ENCODE results near the gene CD247. TPM values are rescaled to one million over a fixed set of nuclear protein-coding genes. Genes with fewer than 3 reads are reported as not detected.

Gene CD247
- total and polyA plus RNA-seq, 2 of the 13 experiments (the other 11 are each of a cell fraction or from before 2014, with no cell fraction given) = 0.20 TPM; not detected in 1

DNA sequence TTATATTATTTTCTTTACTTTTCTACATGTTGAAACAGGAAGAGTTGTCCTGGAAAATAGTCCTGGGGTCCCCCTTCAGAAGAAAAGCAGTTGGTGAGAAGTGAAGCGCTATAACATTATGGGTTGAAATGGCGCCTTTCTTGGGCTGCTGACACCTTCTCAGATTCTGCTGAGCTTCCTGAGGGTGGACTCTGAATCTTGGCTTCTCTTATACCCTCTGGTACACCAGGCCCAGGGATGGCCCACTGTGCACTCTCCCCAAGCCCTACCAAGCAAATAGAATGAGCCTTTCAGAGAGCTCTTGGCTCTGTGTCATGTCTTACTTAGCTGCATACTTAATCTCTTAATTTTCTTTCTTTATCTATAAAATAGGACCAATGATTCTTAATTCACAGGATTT is 42.3 kb downstream of the CD247 start:
- no peak overlapping the region for H2AFZ ChIP-seq (ENCODE audit: low read length)
- H3K36me3 ChIP-seq (replicated peaks in 1 of 2; ENCODE audit: control insufficient read depth in 1 of 2, insufficient read depth in 2 of 2, low read length in 2 of 2) = no peaks in the 10 kb centered on the region
- no peak for FAIRE-seq
- no peak for ATAC-seq
- in situ Hi-C loops (cut with HindIII; ENCODE audit: extremely low pct_ligation_motif_present, low pct_unique_long_range_greater_than_20kb) = no loop called here
- WGBS (ENCODE audit: low lambda C conversion rate) = 63% methylated on average over 2 of the region's 2 CpGs
- H3K9me3 ChIP-seq (ENCODE audit: low read length) = no peaks in the 10 kb centered on the region
- H3K9ac ChIP-seq (ENCODE audit: insufficient read depth, low read depth, low read length) = no peak overlapping the region
- intact Hi-C loops (cut with micrococcal nuclease; ENCODE audit: unreplicated experiment) = no loop called here
- no peak overlapping the region for H3K4me2 ChIP-seq (ENCODE audit: low read depth, low read length)
- POLR2A ChIA-PET = no interaction called here
- H3K4me3 ChIP-seq (replicated peaks in 1 of 3; ENCODE audit: insufficient read depth in 1 of 3, low read depth in 2 of 3, low read length in 3 of 3) = no peak overlapping the region
- no TSS peak for BruUV-seq (replicated peaks)
- no peaks in the 10 kb centered on the region for H3K4me1 ChIP-seq (ENCODE audit: insufficient read depth, low read length)
- no peak for DNase-seq (ENCODE audit: low spot score)
- no peaks in the 10 kb centered on the region for H4K20me1 ChIP-seq (ENCODE audit: insufficient read depth, low read length)
- H3K79me2 ChIP-seq (ENCODE audit: insufficient read depth, low read length) = no peaks in the 10 kb centered on the region
- CTCF ChIA-PET (ENCODE audit: low intra/inter-chr PET ratio, low total read pairs) = no interaction called here
- TF ChIP-seq ZNF33B (CRISPR knock-in tag; IDR thresholded peaks at IDR 0.05) = no peak
- no peak for TF ChIP-seq ZNF850 (CRISPR knock-in tag; conservative IDR thresholded peaks at IDR 0.05)
- no peak for TF ChIP-seq ZNF253 (CRISPR knock-in tag; IDR thresholded peaks at IDR 0.05; ENCODE audit: borderline replicate concordance)
- TF ChIP-seq BHLHE40 (IDR thresholded peaks at IDR 0.05; ENCODE audit: low read length) = no peak
- TF ChIP-seq AFF4 (CRISPR knock-in tag; IDR thresholded peaks at IDR 0.05) = no peak
- no peak for TF ChIP-seq ZNF333 (CRISPR knock-in tag; IDR thresholded peaks at IDR 0.05; ENCODE audit: borderline replicate concordance)
- TF ChIP-seq, protein P1, sequence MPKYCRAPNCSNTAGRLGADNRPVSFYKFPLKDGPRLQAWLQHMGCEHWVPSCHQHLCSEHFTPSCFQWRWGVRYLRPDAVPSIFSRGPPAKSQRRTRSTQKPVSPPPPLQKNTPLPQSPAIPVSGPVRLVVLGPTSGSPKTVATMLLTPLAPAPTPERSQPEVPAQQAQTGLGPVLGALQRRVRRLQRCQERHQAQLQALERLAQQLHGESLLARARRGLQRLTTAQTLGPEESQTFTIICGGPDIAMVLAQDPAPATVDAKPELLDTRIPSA (CRISPR knock-in tag; IDR thresholded peaks at IDR 0.05; ENCODE audit: borderline replicate concordance) = no peak
- no peak for TF ChIP-seq MEF2D (CRISPR knock-in tag; IDR thresholded peaks at IDR 0.05)
- no peak for TF ChIP-seq ZNF75D (CRISPR knock-in tag; IDR thresholded peaks at IDR 0.05; ENCODE audit: borderline replicate concordance)
- no peak for TF ChIP-seq ZNF652 (CRISPR knock-in tag; IDR thresholded peaks at IDR 0.05; ENCODE audit: borderline replicate concordance, low read depth)
- no peak for TF ChIP-seq ZNF572 (CRISPR knock-in tag; IDR thresholded peaks at IDR 0.05)
- TF ChIP-seq JUNB (CRISPR knock-in tag; IDR thresholded peaks at IDR 0.05; ENCODE audit: borderline replicate concordance) = no peak
- TF ChIP-seq ZNF180 (CRISPR knock-in tag; IDR thresholded peaks at IDR 0.05; ENCODE audit: borderline replicate concordance, low read depth) = no peak
- TF ChIP-seq FOXO1 (CRISPR knock-in tag; IDR thresholded peaks at IDR 0.05) = no peak
- peaks cover 1 to 33% of the 10 kb centered on the region in 2 experiments for H3K27me3 ChIP-seq (ENCODE audit: control insufficient read depth in 1 of 2, insufficient read depth in 2 of 2, low read length in 2 of 2)
- no peak overlapping the region for H3K27ac ChIP-seq (ENCODE audit: extremely low read length, insufficient read depth, low read length)
